ENCODE results near the gene SUPT20H.
"Not testable (repeated sequence)": the region's sequence is repeated elsewhere in the genome, so short reads cannot be mapped to it uniquely, and the experiment has no call there.

Gene SUPT20H

DNA sequence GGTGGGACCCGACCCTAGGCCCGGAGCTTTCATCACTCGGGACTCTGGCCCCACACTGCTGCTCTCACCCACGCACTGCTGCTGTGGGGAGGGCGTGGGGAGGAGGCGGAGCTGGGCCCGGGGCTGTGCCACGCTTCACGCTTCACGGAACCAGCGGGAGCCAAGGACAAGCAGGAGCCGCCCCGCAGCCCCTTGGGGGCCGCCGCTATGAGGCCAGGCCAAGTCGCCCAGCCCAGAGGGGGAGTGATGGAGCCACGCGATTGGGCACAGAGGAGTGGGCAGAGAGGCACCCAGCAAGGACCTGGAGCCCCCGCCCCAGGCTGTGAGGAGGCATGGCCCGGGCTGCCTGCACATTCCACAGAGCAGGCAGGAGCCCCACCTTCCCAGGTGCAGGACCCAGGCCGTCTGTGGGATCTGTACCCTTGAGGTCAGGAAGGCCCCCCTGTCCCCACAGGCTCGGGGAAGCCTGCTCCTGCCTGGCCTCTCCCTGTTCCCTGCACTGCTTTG is 10.2 kb upstream of the SUPT20H start:
- DNase-seq (ENCODE audit: low read depth) = no peak

- DNase-seq (ENCODE audit: low read depth) = no peak
These were observed 9.5 kb upstream of the SUPT20H start for GRCh38 chr13:37068962-37069361.

DNA sequence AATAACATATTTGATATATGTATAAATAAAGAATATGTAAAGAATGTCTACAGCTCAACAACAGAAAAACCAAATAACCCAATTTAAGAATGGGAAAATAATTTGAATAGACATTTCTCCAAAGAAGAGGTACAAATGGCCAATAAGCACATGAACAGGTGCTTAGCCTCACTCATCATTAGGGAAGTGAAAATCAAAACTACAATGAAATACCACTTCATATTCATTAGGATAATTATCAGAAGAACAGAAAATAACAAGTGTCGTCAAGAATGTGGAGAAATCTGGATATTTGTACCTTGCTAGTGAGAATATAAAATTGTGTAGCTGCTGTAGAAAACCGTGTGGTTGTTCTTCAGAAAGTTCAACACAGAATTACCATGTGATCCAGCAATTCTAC is 8.4 kb upstream of the SUPT20H start:
- DNase-seq (ENCODE audit: low read depth) = no peak

DNA sequence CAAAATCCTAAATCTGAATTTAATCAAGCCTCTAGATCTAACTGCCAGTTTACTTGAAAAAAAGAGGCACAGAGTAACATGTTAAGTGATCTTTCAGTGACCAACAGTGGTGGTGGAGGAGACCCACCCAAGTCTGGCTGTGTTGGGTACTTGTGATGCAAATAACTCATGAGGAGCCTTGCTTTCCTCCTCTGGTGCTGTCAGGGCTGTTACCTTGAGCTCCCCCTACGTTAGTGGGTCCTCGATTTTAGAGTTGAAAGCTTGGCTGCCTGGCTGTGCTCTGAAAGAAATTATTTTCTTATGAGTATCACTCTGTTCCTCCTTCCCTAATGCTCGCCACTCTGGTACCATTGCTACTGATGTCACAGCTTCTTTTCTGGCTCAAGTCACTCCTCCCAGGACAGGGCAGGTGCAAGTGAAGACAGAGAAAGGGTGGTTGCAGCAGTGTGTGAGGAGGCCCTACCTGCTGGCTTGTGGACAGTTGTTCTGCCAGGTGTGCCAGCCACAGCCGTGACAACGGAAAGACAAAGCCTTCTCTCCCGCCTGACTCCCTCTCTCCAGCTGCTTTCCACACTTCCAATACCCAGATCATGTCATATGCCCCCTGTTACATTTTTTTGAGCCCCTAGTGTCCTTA is 6.5 kb upstream of the SUPT20H start:
- no peak for DNase-seq (ENCODE audit: low read depth)

- no peak for DNase-seq (ENCODE audit: low read depth)
These were observed 332 bp upstream of the SUPT20H start for GRCh38 chr13:37059848-37060192.

DNA sequence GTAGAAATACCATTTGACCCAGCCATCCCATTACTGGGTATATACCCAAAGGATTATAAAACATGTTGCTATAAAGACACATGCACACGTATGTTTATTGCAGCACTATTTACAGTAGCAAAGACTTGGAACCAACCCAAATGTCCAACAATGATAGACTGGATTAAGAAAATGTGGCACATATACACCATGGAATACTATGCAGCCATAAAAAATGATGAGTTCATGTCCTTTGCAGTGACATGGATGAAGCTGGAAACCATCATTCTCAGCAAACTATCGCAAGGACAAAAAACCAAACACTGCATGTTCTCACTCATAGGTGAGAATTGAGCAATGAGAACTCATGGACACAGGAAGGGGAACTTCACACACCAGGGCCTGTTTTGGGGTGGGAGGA is 3.3 kb downstream of the SUPT20H start:
- not testable (repeated sequence) for DNase-seq (ENCODE audit: low read depth)

- not testable (repeated sequence) for DNase-seq (ENCODE audit: low read depth)
These were observed 6.4 kb downstream of the SUPT20H start for GRCh38 chr13:37053111-37053510.

GRCh38 chr13:37049810-37050209 is 9.7 kb downstream of the SUPT20H start:
- DNase-seq (ENCODE audit: low read depth) = no peak

DNA sequence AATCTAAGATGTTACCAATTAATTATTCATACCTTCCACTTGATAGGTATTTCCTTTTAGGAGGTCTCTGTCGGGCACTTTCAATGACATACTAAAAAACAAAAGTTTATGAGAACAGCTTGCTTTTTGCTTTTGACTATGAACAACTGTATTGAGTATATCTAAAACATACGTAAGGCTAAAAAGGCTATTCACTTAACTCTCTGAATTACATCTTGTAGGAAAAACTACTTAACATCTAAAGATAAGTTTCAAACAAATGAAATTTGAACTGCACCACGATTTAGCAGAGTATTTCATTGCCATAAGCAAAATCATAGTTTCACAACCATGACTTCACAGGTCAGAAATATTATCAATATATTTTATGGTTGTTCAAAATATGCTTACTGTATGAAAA is 11.6 kb downstream of the SUPT20H start:
- DNase-seq (ENCODE audit: low read depth) = no peak

DNA sequence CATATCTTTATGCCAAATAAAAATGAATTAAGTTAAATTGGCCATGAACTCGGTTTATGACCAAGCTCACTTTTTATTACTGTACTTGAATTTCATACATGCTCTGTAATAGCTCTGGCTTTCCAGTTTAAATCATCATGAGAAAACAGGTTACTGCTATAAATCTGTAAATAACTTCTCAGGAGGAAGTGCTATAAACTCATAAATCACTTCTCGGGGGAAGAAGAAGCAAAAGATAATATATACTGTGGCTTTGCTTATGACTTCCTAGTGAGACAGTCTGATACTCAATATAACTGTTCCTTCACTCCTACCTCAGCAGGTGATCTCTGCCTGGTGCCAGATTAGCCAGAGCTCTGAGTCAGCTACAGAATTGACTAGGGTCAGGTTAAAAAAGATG is 12.5 kb downstream of the SUPT20H start:
- DNase-seq (ENCODE audit: low read depth) = no peak

DNA sequence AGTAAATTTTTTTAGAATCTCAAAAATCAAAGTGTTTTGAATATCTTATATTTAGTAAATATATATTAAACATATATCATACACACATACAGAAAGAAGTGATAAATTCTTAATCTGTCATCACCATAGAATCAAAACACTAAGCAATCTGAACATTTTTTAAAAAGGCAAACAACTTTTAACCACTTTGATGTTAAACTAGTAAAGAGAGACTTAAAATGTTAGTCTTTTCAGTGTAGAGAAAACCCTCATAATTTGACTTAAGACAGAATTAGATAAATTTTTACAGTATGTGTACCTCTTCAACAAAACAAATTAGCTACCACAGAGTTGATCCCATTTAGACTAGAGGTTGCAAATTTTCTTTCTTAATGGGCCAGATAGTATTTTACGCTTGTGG is 13.4 kb downstream of the SUPT20H start:
- DNase-seq (ENCODE audit: low read depth) = no peak

DNA sequence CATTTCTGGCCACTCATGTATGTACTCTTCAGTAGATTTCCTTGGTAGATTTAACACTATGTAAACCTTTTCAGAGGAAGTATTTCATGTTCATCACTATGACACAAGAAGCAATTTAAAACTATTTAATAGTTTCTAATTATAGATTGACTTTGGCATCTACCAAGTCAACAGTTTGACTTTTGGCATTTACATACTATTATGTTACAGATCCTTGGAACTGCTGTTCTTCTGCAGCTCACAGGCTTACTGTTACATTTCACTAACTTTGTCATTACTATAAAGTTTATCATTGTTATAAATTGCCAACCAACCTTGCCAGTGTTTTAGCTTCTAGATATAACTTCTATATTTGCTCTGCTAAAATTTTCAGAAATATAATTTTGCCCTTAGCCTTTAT is 18.7 kb downstream of the SUPT20H start:
- DNase-seq (ENCODE audit: low read depth) = no peak

GRCh38 chr13:37039896-37040295 is 19.6 kb downstream of the SUPT20H start:
- no peak for DNase-seq (ENCODE audit: low read depth)

- DNase-seq (ENCODE audit: low read depth) = no peak
These were observed 22.2 kb downstream of the SUPT20H start for GRCh38 chr13:37037241-37037640.

DNA sequence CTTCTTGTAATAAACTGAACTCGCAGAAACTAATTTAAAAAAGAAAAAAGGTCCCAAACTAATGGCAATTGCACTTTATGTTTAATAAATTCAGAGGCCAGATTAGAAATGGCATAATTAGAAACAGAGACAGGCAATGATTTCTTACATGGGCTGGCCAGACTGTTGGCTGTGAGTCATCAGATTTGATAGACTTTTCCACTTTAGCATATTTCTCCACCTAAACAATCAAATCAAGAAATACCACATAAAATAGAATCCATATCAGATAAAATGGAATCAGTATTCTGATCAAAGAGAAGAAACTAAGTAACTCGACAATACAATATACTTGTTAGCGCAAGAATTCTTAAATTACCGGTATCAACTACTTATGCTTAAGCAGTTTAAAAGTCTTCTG is 29.9 kb downstream of the SUPT20H start:
- DNase-seq (ENCODE audit: low read depth) = no peak

GRCh38 chr13:37027639-37028038 is 31.8 kb downstream of the SUPT20H start:
- no peak for DNase-seq (ENCODE audit: low read depth)

GRCh38 chr13:37026771-37027170 is 32.7 kb downstream of the SUPT20H start:
- no peak for DNase-seq (ENCODE audit: low read depth)

GRCh38 chr13:37023871-37024270 is 35.6 kb downstream of the SUPT20H start:
- DNase-seq (ENCODE audit: low read depth) = no peak

- no peak for DNase-seq (ENCODE audit: low read depth)
These were observed 44.9 kb downstream of the SUPT20H start for GRCh38 chr13:37014609-37015008.

GRCh38 chr13:37011788-37012187 is 47.7 kb downstream of the SUPT20H start:
- DNase-seq (ENCODE audit: low read depth) = no peak

GRCh38 chr13:37011002-37011401 is 48.5 kb downstream of the SUPT20H start:
- no peak for DNase-seq (ENCODE audit: low read depth)

GRCh38 chr13:37010424-37010823 is 49.1 kb downstream of the SUPT20H start:
- DNase-seq (ENCODE audit: low read depth) = no peak

DNA sequence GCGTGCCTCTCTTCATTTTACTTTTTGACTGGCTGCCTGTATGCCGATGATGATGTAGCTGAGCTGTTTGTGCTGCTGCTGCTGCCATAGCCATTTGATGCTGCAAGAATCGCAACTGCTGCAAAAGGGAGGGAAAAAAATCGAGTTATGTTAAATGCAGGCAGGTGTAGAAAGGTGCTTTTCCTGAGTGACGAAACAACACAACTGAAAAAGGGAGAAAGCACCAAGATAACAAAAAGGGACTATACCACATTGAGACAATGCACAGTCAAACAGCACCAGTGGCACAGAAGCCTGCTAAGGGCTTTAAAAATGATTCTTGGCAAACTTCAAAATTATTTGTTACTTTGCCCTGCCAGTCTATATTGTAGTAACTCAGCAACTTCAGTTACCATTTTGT is 49.8 kb downstream of the SUPT20H start:
- no peak for DNase-seq (ENCODE audit: low read depth)

- no peak for DNase-seq (ENCODE audit: low read depth)
These were observed 57.6 kb downstream of the SUPT20H start for GRCh38 chr13:37001921-37002250.

All from activated T-helper 1 cell treated with Interleukin-2 at 50 U/mL for 16 hours (primary cell).